Fibroblast of skin of scalp (primary cell): ENCODE data around the gene TTC32.

Experiments
- DNase-seq: peaks from one replicate; pipeline ENCODE4 v3.0.0-alpha.2; 2013

TTC32 gene

GRCh38 chr2:19850056-19851050, 51.4 kb downstream of the TTC32 start:
- no peak for DNase-seq

GRCh38 chr2:19848952-19849351, 52.8 kb downstream of the TTC32 start:
- DNase-seq, result no peak

- DNase-seq, result no peak
Measured at GRCh38 chr2:19848029-19848750, 53.6 kb downstream of the TTC32 start.

GRCh38 chr2:19847486-19847885, 54.3 kb downstream of the TTC32 start:
- DNase-seq, result no peak
